OCI-LY3 (cell line): ENCODE data around the gene CCNJL.

Experiments
- H2AFZ ChIP-seq: fragments of 200-600, 300-600 bp; shearing (Covaris generic); 2 replicates; pipeline ENCODE4 v1.6.0; 2014; ENCODE audit warnings: antibody characterized with exemption, low read depth, low read length
- H3K27ac ChIP-seq: fragments of 200-600, 300-600 bp; sonication (generic); 2 replicates; pipeline ENCODE4 v1.5.1; 2014; ENCODE audit warnings: mild to moderate bottlenecking, low read length, moderate library complexity, mixed read lengths
- H3K27me3 ChIP-seq: fragments of 200-600, 300-600 bp; sonication (generic); 2 replicates; pipeline ENCODE4 v1.6.1; 2014; ENCODE audit warnings: low read depth, low read length, mixed read lengths
- H3K36me3 ChIP-seq: fragments of 200-600, 300-600 bp; sonication (generic); replicated peaks from 2 replicates; pipeline ENCODE3; 2014; ENCODE audit warnings: low read depth, low read length, mixed read lengths
- H3K4me1 ChIP-seq: fragments of 300-600, 200-600 bp; sonication (generic); 2 replicates; pipeline ENCODE4 v1.6.1; 2014; ENCODE audit warnings: low read length, mixed read lengths
- H3K4me2 ChIP-seq: fragments of 200-600, 300-600 bp; sonication (generic); 2 replicates; pipeline ENCODE4 v1.6.1; 2014; ENCODE audit warnings: low read length, mixed read lengths
- H3K4me3 ChIP-seq: fragments of 300-600, 200-600 bp; sonication (generic); 2 replicates; pipeline ENCODE4 v1.5.1; 2014; ENCODE audit warnings: antibody characterized with exemption, mild to moderate bottlenecking, low read length, moderate library complexity
- H3K79me2 ChIP-seq: fragments of 300-600, 200-600 bp; shearing (Covaris generic); 2 replicates; pipeline ENCODE4 v1.6.1; 2014; ENCODE audit warnings: mild to moderate bottlenecking, low read length, mixed read lengths
- H3K9ac ChIP-seq: fragments of 300-600, 200-600 bp; shearing (Covaris generic); 2 replicates; pipeline ENCODE4 v1.6.0; 2014; ENCODE audit warnings: mild to moderate bottlenecking, low read length, moderate library complexity
- H3K9me3 ChIP-seq: fragments of 200-600, 300-600 bp; shearing (Covaris generic); 2 replicates; pipeline ENCODE4 v1.6.1; 2014; ENCODE audit warnings: low read length, mixed read lengths; ENCODE audit not compliant: insufficient read depth
- H4K20me1 ChIP-seq: fragments of 200-600, 300-600 bp; sonication (generic); 2 replicates; pipeline ENCODE4 v1.6.1; 2016; ENCODE audit warnings: low read length, mixed read lengths; ENCODE audit not compliant: insufficient read depth
- CTCF ChIP-seq: fragments of 200-600, 300-600 bp; sonication (generic); IDR thresholded peaks from 2 replicates; pipeline ENCODE4 v1.5.1; 2014; ENCODE audit warnings: antibody characterized with exemption, low read length, low read depth
- EZH2phosphoT487 ChIP-seq: fragments of 200-600 bp; shearing (Covaris generic); IDR thresholded peaks from 2 replicates; pipeline ENCODE4 v1.6.1; 2018; ENCODE audit warnings: antibody characterized with exemption, mixed run types, low read depth

The CCNJL gene

GRCh38 chr5:160293386-160293785 is 19.0 kb downstream of the CCNJL start:
- H3K9ac ChIP-seq: no peak overlapping the region
- H3K36me3 ChIP-seq: no peaks in the 10 kb centered on the region
- no peak overlapping the region for H3K4me2 ChIP-seq
- TF ChIP-seq CTCF: no peak
- no peak for TF ChIP-seq EZH2phosphoT487
- H3K27ac ChIP-seq: no peak overlapping the region
- H4K20me1 ChIP-seq: no peaks in the 10 kb centered on the region
- H2AFZ ChIP-seq: no peak overlapping the region
- H3K27me3 ChIP-seq: no peaks in the 10 kb centered on the region
- H3K4me3 ChIP-seq: no peak overlapping the region
- H3K9me3 ChIP-seq: no peaks in the 10 kb centered on the region
- H3K4me1 ChIP-seq: peaks cover 19% of the 10 kb centered on the region
- no peaks in the 10 kb centered on the region for H3K79me2 ChIP-seq

GRCh38 chr5:160291467-160291866 is 20.9 kb downstream of the CCNJL start:
- H3K4me2 ChIP-seq: peak overlapping the region; percentile 73
- H3K9ac ChIP-seq: no peak overlapping the region
- no peak for TF ChIP-seq CTCF
- no peak for TF ChIP-seq EZH2phosphoT487
- H3K36me3 ChIP-seq: no peaks in the 10 kb centered on the region
- no peaks in the 10 kb centered on the region for H3K79me2 ChIP-seq
- H3K4me3 ChIP-seq: peak overlapping the region; percentile 64
- no peaks in the 10 kb centered on the region for H4K20me1 ChIP-seq
- H3K4me1 ChIP-seq: peaks cover 19% of the 10 kb centered on the region
- H3K27me3 ChIP-seq: no peaks in the 10 kb centered on the region
- peak overlapping the region; percentile 66 for H2AFZ ChIP-seq
- no peaks in the 10 kb centered on the region for H3K9me3 ChIP-seq
- H3K27ac ChIP-seq: no peak overlapping the region

- Histone ChIP-seq H3K27me3 (no peaks in the 10 kb centered on the region), H3K4me1 (peaks cover 19% of the 10 kb centered on the region), H4K20me1 (no peaks in the 10 kb centered on the region), H3K27ac (no peak overlapping the region), H3K4me3 (no peak overlapping the region), H3K79me2 (no peaks in the 10 kb centered on the region), H3K9ac (no peak overlapping the region), H3K4me2 (peak overlapping the region; percentile 73), H3K36me3 (no peaks in the 10 kb centered on the region), H3K9me3 (no peaks in the 10 kb centered on the region), H2AFZ (no peak overlapping the region)
- no peak for TF ChIP-seq EZH2phosphoT487
- TF ChIP-seq CTCF: no peak
These were observed 21.6 kb downstream of the CCNJL start for GRCh38 chr5:160290751-160291150.

- H2AFZ ChIP-seq: no peak overlapping the region; the same call in 1 of the 2 replicates
- H3K27ac ChIP-seq: no peak overlapping the region
- H3K9me3 ChIP-seq: no peaks in the 10 kb centered on the region
- peak overlapping the region; percentile 28; the same call in 1 of the 2 replicates for H3K4me2 ChIP-seq
- no peaks in the 10 kb centered on the region for H3K27me3 ChIP-seq
- H3K9ac ChIP-seq: no peak overlapping the region
- H4K20me1 ChIP-seq: no peaks in the 10 kb centered on the region
- TF ChIP-seq CTCF (peak; percentile 16; the same call in 1 of the 2 replicates), EZH2phosphoT487 (no peak)
- no peaks in the 10 kb centered on the region for H3K36me3 ChIP-seq
- no peaks in the 10 kb centered on the region for H3K79me2 ChIP-seq
- H3K4me1 ChIP-seq: peaks cover 19% of the 10 kb centered on the region
- no peak overlapping the region for H3K4me3 ChIP-seq
These were observed 22.6 kb downstream of the CCNJL start for GRCh38 chr5:160289721-160290120.
